ENCODE measurements around the gene NSFL1C.

NSFL1C gene

DNA sequence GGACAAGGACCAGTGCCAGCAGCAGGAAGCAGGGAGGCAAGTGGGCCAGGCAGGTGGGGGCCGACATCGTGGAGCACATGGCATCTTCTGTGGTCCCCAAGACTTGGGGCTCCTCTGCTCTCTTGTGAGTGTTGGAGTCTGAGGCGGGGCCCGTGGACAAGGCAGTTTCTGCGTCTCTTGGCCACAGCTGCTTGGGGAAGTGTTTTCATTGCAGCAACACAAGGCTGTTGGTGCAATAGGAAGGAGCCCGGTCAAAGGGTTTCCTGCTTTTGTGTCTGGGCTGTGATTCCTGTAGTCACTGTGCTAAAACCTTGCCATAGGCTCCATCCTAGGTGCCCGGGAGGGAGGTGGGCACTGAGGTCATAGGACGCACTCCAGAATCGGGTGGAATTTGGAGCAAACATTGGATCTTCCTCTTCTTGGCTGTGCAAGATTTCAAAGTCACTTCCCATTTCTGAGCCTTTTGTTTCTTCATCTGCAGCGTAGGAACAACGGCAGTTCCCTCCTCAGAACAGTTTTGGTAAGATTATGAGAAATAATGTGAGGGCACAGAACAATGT lies 24.7 kb upstream of the NSFL1C start, which contains the start of gene SIRPB2:
SIRPB2 (minus strand) TSS at position 140 of the 560 bp plus-strand sequence; CDS start at position 79, 61 bp downstream.
- Histone ChIP-seq H3K4me3 (ENCODE audit: low read depth in 1 of 2, low read length in 2 of 2) (no peak within 1 kb of the TSS), H4K20me1 (ENCODE audit: insufficient read depth, low read length) (no peaks in the 10 kb centered on the region), H3K36me3 (ENCODE audit: insufficient read depth, low read length) (no peaks in the 10 kb centered on the region), H3K9me3 (ENCODE audit: insufficient read depth, low read length, severe bottlenecking) (no peaks in the 10 kb centered on the region), H3K79me2 (ENCODE audit: insufficient read depth, low read length) (no peaks in the 10 kb centered on the region), H3K4me2 (ENCODE audit: insufficient read depth, low read length) (no peak within 1 kb of the TSS), H3K27ac (ENCODE audit: low read length) (no peak within 1 kb of the TSS), H3K4me1 (ENCODE audit: insufficient read depth, low read length) (no peaks in the 10 kb centered on the region), H2AFZ (ENCODE audit: low read depth, low read length) (no peak within 1 kb of the TSS), H3K27me3 (ENCODE audit: insufficient read depth, low read length, poor library complexity) (peaks cover 39% of the 10 kb centered on the region), H3K9ac (ENCODE audit: low read depth, low read length) (no peak within 1 kb of the TSS)
- TF ChIP-seq, protein P1, sequence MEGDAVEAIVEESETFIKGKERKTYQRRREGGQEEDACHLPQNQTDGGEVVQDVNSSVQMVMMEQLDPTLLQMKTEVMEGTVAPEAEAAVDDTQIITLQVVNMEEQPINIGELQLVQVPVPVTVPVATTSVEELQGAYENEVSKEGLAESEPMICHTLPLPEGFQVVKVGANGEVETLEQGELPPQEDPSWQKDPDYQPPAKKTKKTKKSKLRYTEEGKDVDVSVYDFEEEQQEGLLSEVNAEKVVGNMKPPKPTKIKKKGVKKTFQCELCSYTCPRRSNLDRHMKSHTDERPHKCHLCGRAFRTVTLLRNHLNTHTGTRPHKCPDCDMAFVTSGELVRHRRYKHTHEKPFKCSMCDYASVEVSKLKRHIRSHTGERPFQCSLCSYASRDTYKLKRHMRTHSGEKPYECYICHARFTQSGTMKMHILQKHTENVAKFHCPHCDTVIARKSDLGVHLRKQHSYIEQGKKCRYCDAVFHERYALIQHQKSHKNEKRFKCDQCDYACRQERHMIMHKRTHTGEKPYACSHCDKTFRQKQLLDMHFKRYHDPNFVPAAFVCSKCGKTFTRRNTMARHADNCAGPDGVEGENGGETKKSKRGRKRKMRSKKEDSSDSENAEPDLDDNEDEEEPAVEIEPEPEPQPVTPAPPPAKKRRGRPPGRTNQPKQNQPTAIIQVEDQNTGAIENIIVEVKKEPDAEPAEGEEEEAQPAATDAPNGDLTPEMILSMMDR (IDR thresholded peaks at IDR 0.05; ENCODE audit: borderline replicate concordance, extremely low read depth, low read length, poor library complexity, severe bottlenecking), result no peak
- TF ChIP-seq EZH2 (IDR thresholded peaks at IDR 0.05; ENCODE audit: borderline replicate concordance, low read depth, low read length, severe bottlenecking), result no peak
- DNase-seq (no peak), ATAC-seq (ENCODE audit: insufficient read depth, low read depth) (no peak)

DNA sequence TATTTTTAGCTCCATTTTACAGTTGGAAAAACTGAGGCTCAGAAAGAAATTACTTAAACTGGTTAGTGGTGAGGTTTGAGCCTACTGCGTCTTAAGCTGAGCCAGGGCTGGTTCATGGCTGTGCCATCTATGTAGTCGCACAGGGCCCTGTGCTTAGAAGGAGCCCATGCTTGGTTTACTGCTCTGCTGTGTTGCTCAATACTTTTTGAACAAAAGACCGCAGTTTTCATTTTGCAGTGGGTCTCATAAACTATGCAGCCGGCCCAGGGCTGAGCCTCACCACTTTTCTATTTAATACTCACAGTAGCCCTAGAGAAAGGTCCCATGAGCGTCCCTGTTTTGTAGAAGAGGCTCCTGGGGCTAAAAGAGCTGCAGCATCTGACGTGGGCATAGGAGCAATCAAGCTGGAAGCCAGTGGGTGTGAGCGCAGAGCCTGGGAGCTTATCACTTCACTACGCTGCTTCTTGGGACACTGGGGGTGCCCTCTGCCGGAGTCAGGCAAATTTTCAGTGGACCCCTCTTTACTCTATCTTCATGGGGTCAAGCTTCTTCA lies 24.1 kb upstream of the NSFL1C start:
- Histone ChIP-seq H3K36me3 (ENCODE audit: insufficient read depth, low read length) (no peaks in the 10 kb centered on the region), H3K27me3 (ENCODE audit: insufficient read depth, low read length, poor library complexity) (peaks cover 39% of the 10 kb centered on the region), H3K79me2 (ENCODE audit: insufficient read depth, low read length) (no peaks in the 10 kb centered on the region), H3K4me3 (ENCODE audit: low read depth in 1 of 2, low read length in 2 of 2) (no peak overlapping the region), H2AFZ (ENCODE audit: low read depth, low read length) (no peak overlapping the region), H3K4me2 (ENCODE audit: insufficient read depth, low read length) (no peak overlapping the region), H3K27ac (ENCODE audit: low read length) (no peak overlapping the region), H3K4me1 (ENCODE audit: insufficient read depth, low read length) (no peaks in the 10 kb centered on the region), H4K20me1 (ENCODE audit: insufficient read depth, low read length) (no peaks in the 10 kb centered on the region), H3K9me3 (ENCODE audit: insufficient read depth, low read length, severe bottlenecking) (no peaks in the 10 kb centered on the region), H3K9ac (ENCODE audit: low read depth, low read length) (no peak overlapping the region)
- ATAC-seq (ENCODE audit: insufficient read depth, low read depth) (no peak), DNase-seq (no peak)
- TF ChIP-seq EZH2 (IDR thresholded peaks at IDR 0.05; ENCODE audit: borderline replicate concordance, low read depth, low read length, severe bottlenecking), result no peak
- TF ChIP-seq, protein P1 (IDR thresholded peaks at IDR 0.05; ENCODE audit: borderline replicate concordance, extremely low read depth, low read length, poor library complexity, severe bottlenecking), result no peak

DNA sequence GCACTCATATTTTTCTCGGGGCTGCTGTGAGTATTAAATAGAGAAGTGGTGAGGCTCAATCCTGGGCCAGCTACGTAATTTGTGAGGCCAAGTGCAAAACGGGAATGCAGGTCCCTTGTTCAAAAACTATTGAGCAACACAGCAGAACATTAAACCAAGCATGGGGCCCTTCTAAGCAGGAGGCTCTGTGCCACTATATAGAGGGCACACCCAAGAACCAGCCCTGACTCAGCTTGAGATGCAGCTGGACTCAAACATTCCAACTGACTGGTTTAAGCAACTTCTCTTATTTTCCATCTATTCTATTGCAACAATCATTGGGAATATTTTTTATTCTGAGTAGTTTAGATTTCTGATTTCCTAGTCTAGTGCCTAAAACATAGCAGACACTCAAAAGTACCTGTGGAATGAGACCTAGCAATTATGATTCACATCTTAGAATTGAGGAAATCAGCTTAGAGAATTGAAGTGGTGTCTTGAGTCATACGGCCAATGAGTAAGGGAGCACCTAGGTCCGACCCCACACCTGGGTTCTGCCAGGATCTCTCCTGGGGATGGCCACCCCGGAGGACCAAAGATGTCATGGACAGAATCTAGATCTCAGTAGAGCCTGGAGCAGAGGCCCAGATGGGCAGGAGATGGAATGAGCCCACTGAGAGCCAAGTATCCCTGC lies 23.3 kb upstream of the NSFL1C start:
- Histone ChIP-seq H3K4me3 (ENCODE audit: low read depth in 1 of 2, low read length in 2 of 2) (no peak overlapping the region), H4K20me1 (ENCODE audit: insufficient read depth, low read length) (no peaks in the 10 kb centered on the region), H3K4me1 (ENCODE audit: insufficient read depth, low read length) (no peaks in the 10 kb centered on the region), H3K27me3 (ENCODE audit: insufficient read depth, low read length, poor library complexity) (peaks cover 39% of the 10 kb centered on the region), H3K36me3 (ENCODE audit: insufficient read depth, low read length) (no peaks in the 10 kb centered on the region), H3K27ac (ENCODE audit: low read length) (no peak overlapping the region), H3K9me3 (ENCODE audit: insufficient read depth, low read length, severe bottlenecking) (no peaks in the 10 kb centered on the region), H3K79me2 (ENCODE audit: insufficient read depth, low read length) (no peaks in the 10 kb centered on the region), H2AFZ (ENCODE audit: low read depth, low read length) (no peak overlapping the region), H3K4me2 (ENCODE audit: insufficient read depth, low read length) (no peak overlapping the region), H3K9ac (ENCODE audit: low read depth, low read length) (no peak overlapping the region)
- ATAC-seq (ENCODE audit: insufficient read depth, low read depth) (no peak), DNase-seq (no peak)
- TF ChIP-seq EZH2 (IDR thresholded peaks at IDR 0.05; ENCODE audit: borderline replicate concordance, low read depth, low read length, severe bottlenecking), result no peak
- TF ChIP-seq, protein P1 (IDR thresholded peaks at IDR 0.05; ENCODE audit: borderline replicate concordance, extremely low read depth, low read length, poor library complexity, severe bottlenecking), result no peak
